Aorta (tissue), 5 donors: ENCODE measurements around the gene ARSI. TPM values are rescaled to one million over a fixed set of nuclear protein-coding genes. Genes with fewer than 3 reads are reported as not detected.
A peak's percentile ranks its signal among the peaks of the same experiment; 100 is the strongest.

Experiments used
- ATAC-seq: fragments of 200-7000 bp; cut with Tn5 transposase; one replicate; pipeline ENCODE4 v1.9.1; 2022; ENCODE audit warnings: moderate library complexity; ENCODE audit not compliant: low FRiP score
- DNase-seq, 2 donors: peaks; one replicate each; pipeline ENCODE4 v3.0.0-alpha.2; 2020
- H3K27ac ChIP-seq, 2 donors: one replicate each; pipeline ENCODE4 v1.5.1; 2013; ENCODE audit warnings: low read length in 2 of 2, mild to moderate bottlenecking in 2 of 2, moderate library complexity in 2 of 2, control low read depth in 1 of 2, inconsistent platforms in 1 of 2, low read depth in 1 of 2
- H3K27me3 ChIP-seq, 2 donors: one replicate each; pipeline ENCODE4 v1.6.1; 2013; ENCODE audit warnings: control low read depth in 1 of 2, low read length in 1 of 2, mild to moderate bottlenecking in 1 of 2, moderate library complexity in 1 of 2; ENCODE audit not compliant: insufficient read depth in 2 of 2, control insufficient read depth in 1 of 2
- H3K36me3 ChIP-seq, 2 donors: one replicate each; pipeline ENCODE4 v1.6.1; 2013; ENCODE audit warnings: control low read depth in 1 of 2, low read length in 1 of 2, mild to moderate bottlenecking in 1 of 2; ENCODE audit not compliant: insufficient read depth in 2 of 2, control insufficient read depth in 1 of 2
- H3K4me1 ChIP-seq, 2 donors: one replicate each; pipeline ENCODE4 v1.6.1; 2013; ENCODE audit warnings: low read length in 2 of 2, control low read depth in 1 of 2, mild to moderate bottlenecking in 1 of 2, moderate library complexity in 1 of 2; ENCODE audit not compliant: insufficient read depth in 2 of 2, control insufficient read depth in 1 of 2
- H3K4me3 ChIP-seq, 2 donors: one replicate each; pipeline ENCODE4 v1.5.1; 2013; ENCODE audit warnings: low read length in 2 of 2, control low read depth in 1 of 2, mild to moderate bottlenecking in 1 of 2
- H3K9me3 ChIP-seq: one replicate; pipeline ENCODE4 v1.6.1; 2013; ENCODE audit warnings: mild to moderate bottlenecking, low read length; ENCODE audit not compliant: control insufficient read depth
- WGBS, 2 donors: extraction: QIAGEN DNeasy Blood & Tissue Kit; methylation state at CpG; one replicate each; pipeline ENCODE4 v1.1.7; 2013; 5-methylcytosine and 5-hydroxymethylcytosine counted together
- intact Hi-C, 2 donors: fragments of 100-400 bp; cut with DNase I; formaldehyde crosslinking; loops; one replicate each; pipeline versions ENCODE4 v1.14.2 to v1.15.0; 2022
- polyA plus RNA-seq, 2 donors: library from polyadenylated mRNA; stranded (reverse); fragments of 200-250 nt; gene quantifications; one replicate each; pipeline ENCODE4 v1.2.3, GENCODE V29; 2013
- total RNA-seq, 2 donors: library from RNA; stranded (reverse); fragmentation: NEBNext Ultra II Directional; extraction: Animal tissue kit (Norgen Biotek cat#: 25700); gene quantifications; one replicate each; pipeline ENCODE4 v1.2.1, GENCODE V29; 2021
- donor health status: healthy with polysubstance abuse.
- donor health status: Bipolar disorder and iron deficiency.
- donor health status: DM: no; HTN: no; CAD: no.
- donor health status: DM: no; HTN: no; CAD: no.
- donor health status: DM: yes; HTN: yes; CAD: no.

The ARSI gene
- total and polyA plus RNA-seq, 4 donors = 0.91 to 2.7 TPM; not detected in 2

DNA sequence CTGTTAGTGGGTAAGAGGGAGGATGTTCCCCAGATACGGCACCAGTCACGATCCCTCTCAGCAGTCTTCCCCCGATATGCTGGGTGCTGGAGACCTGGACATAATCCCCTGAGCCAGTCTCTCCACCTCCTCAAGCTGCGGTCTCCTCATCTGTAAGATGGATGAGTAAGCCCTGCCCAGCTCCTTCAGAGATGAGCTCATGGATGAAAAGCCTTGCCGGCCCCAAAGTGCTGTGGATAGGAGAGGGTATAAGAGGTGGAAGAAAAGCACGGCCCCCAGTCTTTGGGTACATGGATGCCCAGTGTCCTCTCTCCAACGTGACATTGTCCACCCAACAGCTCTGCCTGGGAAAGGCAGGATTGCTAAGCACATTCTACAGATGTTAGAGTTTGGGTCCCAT is 17.6 kb downstream of the ARSI start:
- Histone ChIP-seq H3K4me1 (no peaks in the 10 kb centered on the region), H3K27ac (no peak overlapping the region), H3K4me3 (no peak overlapping the region), H3K36me3 (no peaks in the 10 kb centered on the region), H3K9me3 (no peaks in the 10 kb centered on the region), H3K27me3 (no peaks in the 10 kb centered on the region)
- WGBS, 2 donors = 93 to 96% methylated on average over 7 of the region's 7 CpGs
- DNase-seq = no peak
- intact Hi-C loops = no loop called here
- no peak for ATAC-seq

DNA sequence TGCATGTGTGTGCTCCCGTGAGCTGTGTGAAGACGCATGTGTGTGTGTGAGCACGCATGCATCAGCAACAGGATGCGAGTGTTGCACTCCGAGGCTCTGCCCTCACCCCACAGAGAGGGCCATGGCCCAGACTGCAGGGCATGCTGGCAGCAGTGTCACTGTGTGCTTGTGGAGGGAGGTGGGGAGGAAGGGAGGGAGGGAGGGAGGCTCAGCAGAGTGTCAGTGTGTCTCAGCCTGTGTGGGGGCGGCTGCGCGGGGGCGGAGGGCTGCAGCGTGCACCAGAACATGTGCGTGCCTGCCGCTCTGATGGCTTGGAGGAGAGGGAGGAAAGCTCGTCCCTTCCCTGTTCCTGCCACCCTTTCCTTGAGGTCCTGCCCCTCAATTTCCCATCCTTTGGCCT is 18.4 kb downstream of the ARSI start:
- H3K4me1 ChIP-seq = no peaks in the 10 kb centered on the region
- H3K9me3 ChIP-seq = no peaks in the 10 kb centered on the region
- intact Hi-C loops = no loop called here
- H3K4me3 ChIP-seq = no peak overlapping the region
- WGBS, 2 donors = 84 to 87% methylated on average over 11 to 13 of the region's 13 CpGs
- ATAC-seq (no peak), DNase-seq (no peak)
- H3K27me3 ChIP-seq = no peaks in the 10 kb centered on the region
- no peak overlapping the region for H3K27ac ChIP-seq
- H3K36me3 ChIP-seq = no peaks in the 10 kb centered on the region

GRCh38 chr5:150283904-150284303 is 18.8 kb downstream of the ARSI start:
- no peak overlapping the region for H3K27ac ChIP-seq
- H3K36me3 ChIP-seq = no peaks in the 10 kb centered on the region
- H3K4me3 ChIP-seq = no peak overlapping the region
- no peaks in the 10 kb centered on the region for H3K4me1 ChIP-seq
- H3K9me3 ChIP-seq = no peaks in the 10 kb centered on the region
- DNase-seq (peak in 1 of 2 donors; percentile 3), ATAC-seq (no peak)
- H3K27me3 ChIP-seq = no peaks in the 10 kb centered on the region
- intact Hi-C loops = no loop called here
- 88 to 90% methylated on average over 3 of the region's 3 CpGs for WGBS, 2 donors

DNA sequence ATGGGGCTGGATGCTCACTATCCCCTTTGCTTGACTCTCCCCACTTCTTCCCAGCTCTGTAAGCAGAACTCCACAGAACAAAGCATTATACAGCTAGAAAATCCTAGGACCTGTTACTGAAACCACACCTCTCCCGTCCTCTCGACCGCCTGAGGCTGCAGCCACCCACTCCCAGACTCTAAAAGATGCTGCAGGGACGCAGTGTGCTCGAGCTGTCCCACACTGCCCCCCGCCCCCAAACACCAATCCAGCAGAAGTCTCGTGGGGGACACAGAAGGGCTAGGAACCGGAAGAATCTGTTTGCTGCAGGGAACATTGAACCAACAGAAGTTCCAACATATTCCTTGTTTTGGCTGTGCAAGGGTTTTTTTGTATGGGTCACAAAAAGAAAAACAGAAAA is 20.7 kb downstream of the ARSI start:
- no peaks in the 10 kb centered on the region for H3K4me1 ChIP-seq
- H3K27me3 ChIP-seq = no peaks in the 10 kb centered on the region
- H3K9me3 ChIP-seq = no peaks in the 10 kb centered on the region
- intact Hi-C loops = no loop called here
- H3K27ac ChIP-seq = no peak overlapping the region
- ATAC-seq = no peak
- DNase-seq = no peak
- no peak overlapping the region for H3K4me3 ChIP-seq
- H3K36me3 ChIP-seq = no peaks in the 10 kb centered on the region
- 79 to 82% methylated on average over 8 of the region's 8 CpGs for WGBS, 2 donors

- Histone ChIP-seq H3K27ac (no peak overlapping the region), H3K36me3 (no peaks in the 10 kb centered on the region), H3K27me3 (no peaks in the 10 kb centered on the region), H3K9me3 (no peaks in the 10 kb centered on the region), H3K4me1 (no peaks in the 10 kb centered on the region), H3K4me3 (no peak overlapping the region)
- intact Hi-C loops = no loop called here
- DNase-seq = no peak
- 77 to 83% methylated on average over 12 to 13 of the region's 13 CpGs for WGBS, 2 donors
- no peak for ATAC-seq
Observed at GRCh38 chr5:150279330-150280020, 23.2 kb downstream of the ARSI start.

GRCh38 chr5:150278916-150279315 is 23.8 kb downstream of the ARSI start:
- DNase-seq = no peak
- no peaks in the 10 kb centered on the region for H3K36me3 ChIP-seq
- no peak for ATAC-seq
- H3K27me3 ChIP-seq = no peaks in the 10 kb centered on the region
- no peaks in the 10 kb centered on the region for H3K9me3 ChIP-seq
- H3K4me1 ChIP-seq = no peaks in the 10 kb centered on the region
- no peak overlapping the region for H3K4me3 ChIP-seq
- WGBS, 2 donors = 89 to 90% methylated on average over 6 of the region's 6 CpGs
- H3K27ac ChIP-seq = no peak overlapping the region
- intact Hi-C loops = no loop called here

- intact Hi-C loops = no loop called here
- Histone ChIP-seq H3K27me3 (no peaks in the 10 kb centered on the region), H3K27ac (no peak overlapping the region), H3K36me3 (no peaks in the 10 kb centered on the region), H3K4me1 (no peaks in the 10 kb centered on the region), H3K4me3 (no peak overlapping the region), H3K9me3 (no peaks in the 10 kb centered on the region)
- DNase-seq = no peak
- 67 to 71% methylated on average over 7 of the region's 7 CpGs for WGBS, 2 donors
- no peak for ATAC-seq
Observed at GRCh38 chr5:150278046-150278730, 24.5 kb downstream of the ARSI start.

- DNase-seq (no peak), ATAC-seq (no peak)
- H3K36me3 ChIP-seq = no peaks in the 10 kb centered on the region
- no peaks in the 10 kb centered on the region for H3K27me3 ChIP-seq
- H3K4me1 ChIP-seq = no peaks in the 10 kb centered on the region
- no peaks in the 10 kb centered on the region for H3K9me3 ChIP-seq
- H3K4me3 ChIP-seq = no peak overlapping the region
- no peak overlapping the region for H3K27ac ChIP-seq
- intact Hi-C loops = no loop called here
- 88 to 92% methylated on average over 4 of the region's 4 CpGs for WGBS, 2 donors
Observed at GRCh38 chr5:150277043-150277442, 25.7 kb downstream of the ARSI start.

- intact Hi-C loops = no loop called here
- H3K4me1 ChIP-seq = no peaks in the 10 kb centered on the region
Observed at GRCh38 chr5:150274811-150275210, 27.9 kb downstream of the ARSI start.

More at GRCh38 chr5:150274811-150275210, 27.9 kb downstream of the ARSI start:
- no peak for DNase-seq
- ATAC-seq = no peak
- no peaks in the 10 kb centered on the region for H3K27me3 ChIP-seq
- H3K4me3 ChIP-seq = no peak overlapping the region
- no peaks in the 10 kb centered on the region for H3K36me3 ChIP-seq
- no peak overlapping the region for H3K27ac ChIP-seq
- H3K9me3 ChIP-seq = no peaks in the 10 kb centered on the region
- WGBS, 2 donors = 85 to 86% methylated on average over 4 of the region's 4 CpGs
